ENCODE results near the gene STARD13. TPM values are rescaled to one million over a fixed set of nuclear protein-coding genes. Genes with fewer than 3 reads are reported as not detected.

STARD13 gene
- polyA plus RNA-seq, 1 donor (not counting 4 experiments of a cell fraction or from before 2014, with no cell fraction given), result 11.9 TPM

- dilution Hi-C loops (cut with MboI; ENCODE audit: extremely low pct_ligation_motif_present, low sequenced_read_pairs), result no loop called here
- DNase-seq (ENCODE audit: low read depth, low spot score) (no peak), FAIRE-seq (no peak)
- H2AFZ ChIP-seq (ENCODE audit: control insufficient read depth, low read length), result no peak overlapping the region
- H4K20me1 ChIP-seq (ENCODE audit: control insufficient read depth, extremely low read depth, insufficient read depth, low read length), result no peaks in the 10 kb centered on the region
- TF ChIP-seq EZH2 (IDR thresholded peaks at IDR 0.05; ENCODE audit: low read length), result no peak
- TF ChIP-seq, protein P1, sequence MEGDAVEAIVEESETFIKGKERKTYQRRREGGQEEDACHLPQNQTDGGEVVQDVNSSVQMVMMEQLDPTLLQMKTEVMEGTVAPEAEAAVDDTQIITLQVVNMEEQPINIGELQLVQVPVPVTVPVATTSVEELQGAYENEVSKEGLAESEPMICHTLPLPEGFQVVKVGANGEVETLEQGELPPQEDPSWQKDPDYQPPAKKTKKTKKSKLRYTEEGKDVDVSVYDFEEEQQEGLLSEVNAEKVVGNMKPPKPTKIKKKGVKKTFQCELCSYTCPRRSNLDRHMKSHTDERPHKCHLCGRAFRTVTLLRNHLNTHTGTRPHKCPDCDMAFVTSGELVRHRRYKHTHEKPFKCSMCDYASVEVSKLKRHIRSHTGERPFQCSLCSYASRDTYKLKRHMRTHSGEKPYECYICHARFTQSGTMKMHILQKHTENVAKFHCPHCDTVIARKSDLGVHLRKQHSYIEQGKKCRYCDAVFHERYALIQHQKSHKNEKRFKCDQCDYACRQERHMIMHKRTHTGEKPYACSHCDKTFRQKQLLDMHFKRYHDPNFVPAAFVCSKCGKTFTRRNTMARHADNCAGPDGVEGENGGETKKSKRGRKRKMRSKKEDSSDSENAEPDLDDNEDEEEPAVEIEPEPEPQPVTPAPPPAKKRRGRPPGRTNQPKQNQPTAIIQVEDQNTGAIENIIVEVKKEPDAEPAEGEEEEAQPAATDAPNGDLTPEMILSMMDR (optimal IDR thresholded peaks at IDR 0.05 in 1 of 3, IDR thresholded peaks at IDR 0.05 in 1 of 3, conservative IDR thresholded peaks at IDR 0.05 in 1 of 3; ENCODE audit: extremely low read depth in 1 of 3, insufficient read depth in 2 of 3, low read length in 3 of 3), result no peak
- no peak overlapping the region for H3K4me3 ChIP-seq (ENCODE audit: control insufficient read depth in 2 of 3, extremely low read depth in 1 of 3, insufficient read depth in 2 of 3, low read depth in 1 of 3, low read length in 3 of 3)
- H3K4me2 ChIP-seq (ENCODE audit: control insufficient read depth, extremely low read depth, insufficient read depth, low read depth, low read length), result no peak overlapping the region
- H3K27ac ChIP-seq (ENCODE audit: control insufficient read depth, insufficient read depth, low read length), result no peak overlapping the region
- H3K4me1 ChIP-seq (ENCODE audit: control insufficient read depth, extremely low read depth, insufficient read depth, low read length), result peaks cover 61% of the 10 kb centered on the region
- H3K9me3 ChIP-seq (ENCODE audit: control insufficient read depth, low read depth, low read length), result no peaks in the 10 kb centered on the region
- H3K9me1 ChIP-seq (ENCODE audit: control insufficient read depth, extremely low read depth, insufficient read depth, low read length), result no peaks in the 10 kb centered on the region
- peaks cover 0 to 3% of the 10 kb centered on the region in 2 experiments for H3K36me3 ChIP-seq (ENCODE audit: control insufficient read depth in 2 of 2, extremely low read depth in 1 of 2, insufficient read depth in 2 of 2, low read length in 2 of 2)
- no peaks in the 10 kb centered on the region for H3K27me3 ChIP-seq (ENCODE audit: control insufficient read depth, extremely low read depth, insufficient read depth, low read length)
- peaks cover 64% of the 10 kb centered on the region for H3K79me2 ChIP-seq (ENCODE audit: control insufficient read depth, insufficient read depth, low read length)
- no peak overlapping the region for H3K9ac ChIP-seq (ENCODE audit: control insufficient read depth, extremely low read depth, insufficient read depth, low read length)
Observed at GRCh38 chr13:33277037-33277740, 8.4 kb downstream of the STARD13 start.

DNA sequence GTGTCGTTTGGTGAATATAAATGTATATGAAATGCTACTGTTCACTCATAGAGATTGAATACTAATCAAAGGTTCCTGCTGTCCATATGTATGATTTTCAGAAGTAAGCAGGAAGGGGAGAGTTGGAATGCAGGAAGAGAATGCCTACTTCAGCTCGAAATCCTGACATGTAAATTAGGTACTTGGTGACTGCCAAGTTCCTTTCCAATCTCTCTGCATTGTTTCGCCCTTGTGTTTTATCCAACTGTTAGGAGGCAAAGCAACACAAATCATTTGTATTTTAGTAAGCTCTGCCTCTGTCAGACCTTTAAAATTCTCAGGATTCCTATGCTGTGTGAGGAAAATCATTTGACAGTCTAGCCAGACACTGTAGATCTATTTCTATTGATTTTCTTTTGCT, 9.0 kb downstream of the STARD13 start:
- no peak overlapping the region for H3K27ac ChIP-seq (ENCODE audit: control insufficient read depth, insufficient read depth, low read length)

More for the DNA sequence above, 9.0 kb downstream of the STARD13 start:
- H3K27me3 ChIP-seq (ENCODE audit: control insufficient read depth, extremely low read depth, insufficient read depth, low read length), result no peaks in the 10 kb centered on the region
- no peak overlapping the region for H3K4me2 ChIP-seq (ENCODE audit: control insufficient read depth, extremely low read depth, insufficient read depth, low read depth, low read length)
- no peak overlapping the region for H3K4me3 ChIP-seq (ENCODE audit: control insufficient read depth in 2 of 3, extremely low read depth in 1 of 3, insufficient read depth in 2 of 3, low read depth in 1 of 3, low read length in 3 of 3)
- peaks cover 59% of the 10 kb centered on the region for H3K4me1 ChIP-seq (ENCODE audit: control insufficient read depth, extremely low read depth, insufficient read depth, low read length)
- no peaks in the 10 kb centered on the region for H3K9me3 ChIP-seq (ENCODE audit: control insufficient read depth, low read depth, low read length)
- peaks cover 66% of the 10 kb centered on the region for H3K79me2 ChIP-seq (ENCODE audit: control insufficient read depth, insufficient read depth, low read length)
- no peak for FAIRE-seq
- no peak overlapping the region for H2AFZ ChIP-seq (ENCODE audit: control insufficient read depth, low read length)
- dilution Hi-C loops (cut with MboI; ENCODE audit: extremely low pct_ligation_motif_present, low sequenced_read_pairs), result no loop called here
- peaks cover 0 to 3% of the 10 kb centered on the region in 2 experiments for H3K36me3 ChIP-seq (ENCODE audit: control insufficient read depth in 2 of 2, extremely low read depth in 1 of 2, insufficient read depth in 2 of 2, low read length in 2 of 2)
- TF ChIP-seq, protein P1 (optimal IDR thresholded peaks at IDR 0.05 in 1 of 3, IDR thresholded peaks at IDR 0.05 in 1 of 3, conservative IDR thresholded peaks at IDR 0.05 in 1 of 3; ENCODE audit: extremely low read depth in 1 of 3, insufficient read depth in 2 of 3, low read length in 3 of 3), result no peak
- no peak for TF ChIP-seq EZH2 (IDR thresholded peaks at IDR 0.05; ENCODE audit: low read length)
- no peak overlapping the region for H3K9ac ChIP-seq (ENCODE audit: control insufficient read depth, extremely low read depth, insufficient read depth, low read length)
- no peaks in the 10 kb centered on the region for H3K9me1 ChIP-seq (ENCODE audit: control insufficient read depth, extremely low read depth, insufficient read depth, low read length)
- no peaks in the 10 kb centered on the region for H4K20me1 ChIP-seq (ENCODE audit: control insufficient read depth, extremely low read depth, insufficient read depth, low read length)
- no peak for DNase-seq (ENCODE audit: low read depth, low spot score)
